ENCODE measurements around the gene PEAK3.
A peak's percentile ranks its signal among the peaks of the same experiment; 100 is the strongest.

The PEAK3 gene

GRCh38 chr19:2269244-2270156 lies 12.5 kb downstream of the PEAK3 start:
- Histone ChIP-seq H3K4me1 (ENCODE audit: insufficient read depth, low read length) (peaks cover 21% of the 10 kb centered on the region), H3K27me3 (ENCODE audit: insufficient read depth, low read length) (no peaks in the 10 kb centered on the region)

GRCh38 chr19:2268861-2269243 lies 13.1 kb downstream of the PEAK3 start:
- Histone ChIP-seq H3K9me3 (ENCODE audit: low read length) (no peaks in the 10 kb centered on the region), H2AFZ (ENCODE audit: low read depth, low read length) (peak overlapping the region; percentile 88)

More at GRCh38 chr19:2269244-2270156, 12.5 kb downstream of the PEAK3 start:
- Histone ChIP-seq H3K9me3 (ENCODE audit: low read length) (no peaks in the 10 kb centered on the region), H2AFZ (ENCODE audit: low read depth, low read length) (peak overlapping the region; percentile 88), H3K4me3 (ENCODE audit: low read length) (peak overlapping the region; percentile 96), H3K36me3 (ENCODE audit: insufficient read depth, low read length) (peaks cover 22% of the 10 kb centered on the region)

GRCh38 chr19:2268480-2268830 lies 13.5 kb downstream of the PEAK3 start:
- peaks cover 18% of the 10 kb centered on the region for H3K36me3 ChIP-seq (ENCODE audit: insufficient read depth, low read length)
- H3K4me1 ChIP-seq (ENCODE audit: insufficient read depth, low read length), result peaks cover 17% of the 10 kb centered on the region
- H3K4me3 ChIP-seq (ENCODE audit: low read length), result peak overlapping the region; percentile 90
- H3K27me3 ChIP-seq (ENCODE audit: insufficient read depth, low read length), result no peaks in the 10 kb centered on the region
- peak overlapping the region; percentile 88 for H2AFZ ChIP-seq (ENCODE audit: low read depth, low read length)
- no peaks in the 10 kb centered on the region for H3K9me3 ChIP-seq (ENCODE audit: low read length)

More at GRCh38 chr19:2268861-2269243, 13.1 kb downstream of the PEAK3 start:
- H3K4me3 ChIP-seq (ENCODE audit: low read length), result peak overlapping the region; percentile 90
- H3K27me3 ChIP-seq (ENCODE audit: insufficient read depth, low read length), result no peaks in the 10 kb centered on the region
- H3K4me1 ChIP-seq (ENCODE audit: insufficient read depth, low read length), result peaks cover 19% of the 10 kb centered on the region
- peaks cover 20% of the 10 kb centered on the region for H3K36me3 ChIP-seq (ENCODE audit: insufficient read depth, low read length)

- peaks cover 3% of the 10 kb centered on the region for H3K36me3 ChIP-seq (ENCODE audit: insufficient read depth, low read length)
- no peak overlapping the region for H3K4me3 ChIP-seq (ENCODE audit: low read length)
- H3K27me3 ChIP-seq (ENCODE audit: insufficient read depth, low read length), result no peaks in the 10 kb centered on the region
- H2AFZ ChIP-seq (ENCODE audit: low read depth, low read length), result no peak overlapping the region
- peaks cover 6% of the 10 kb centered on the region for H3K4me1 ChIP-seq (ENCODE audit: insufficient read depth, low read length)
- no peaks in the 10 kb centered on the region for H3K9me3 ChIP-seq (ENCODE audit: low read length)
Measured at GRCh38 chr19:2266183-2266993, 15.6 kb downstream of the PEAK3 start.

- H2AFZ ChIP-seq (ENCODE audit: low read depth, low read length), result no peak overlapping the region
- no peak overlapping the region for H3K4me3 ChIP-seq (ENCODE audit: low read length)
- no peaks in the 10 kb centered on the region for H3K4me1 ChIP-seq (ENCODE audit: insufficient read depth, low read length)
- H3K9me3 ChIP-seq (ENCODE audit: low read length), result no peaks in the 10 kb centered on the region
- H3K27me3 ChIP-seq (ENCODE audit: insufficient read depth, low read length), result peaks cover 2% of the 10 kb centered on the region
- H3K36me3 ChIP-seq (ENCODE audit: insufficient read depth, low read length), result no peaks in the 10 kb centered on the region
Measured at GRCh38 chr19:2261438-2262172, 20.4 kb downstream of the PEAK3 start.

- H2AFZ ChIP-seq (ENCODE audit: low read depth, low read length), result no peak overlapping the region
- no peaks in the 10 kb centered on the region for H3K9me3 ChIP-seq (ENCODE audit: low read length)
- H3K4me1 ChIP-seq (ENCODE audit: insufficient read depth, low read length), result no peaks in the 10 kb centered on the region
- peaks cover 2% of the 10 kb centered on the region for H3K27me3 ChIP-seq (ENCODE audit: insufficient read depth, low read length)
- no peak overlapping the region for H3K4me3 ChIP-seq (ENCODE audit: low read length)
- H3K36me3 ChIP-seq (ENCODE audit: insufficient read depth, low read length), result no peaks in the 10 kb centered on the region
Measured at GRCh38 chr19:2260341-2260805, 21.6 kb downstream of the PEAK3 start.

- Histone ChIP-seq H3K4me1 (ENCODE audit: insufficient read depth, low read length) (no peaks in the 10 kb centered on the region), H3K4me3 (ENCODE audit: low read length) (no peak overlapping the region), H2AFZ (ENCODE audit: low read depth, low read length) (no peak overlapping the region), H3K9me3 (ENCODE audit: low read length) (no peaks in the 10 kb centered on the region), H3K36me3 (ENCODE audit: insufficient read depth, low read length) (no peaks in the 10 kb centered on the region), H3K27me3 (ENCODE audit: insufficient read depth, low read length) (peaks cover 2% of the 10 kb centered on the region)
Measured at GRCh38 chr19:2259336-2259735, 22.6 kb downstream of the PEAK3 start.

GRCh38 chr19:2255982-2256685 lies 25.8 kb downstream of the PEAK3 start, which contains the start of gene JSRP1:
Gene JSRP1, minus strand, starts transcription at chr19:2256417. Its CDS starts 1,103 bp downstream, at chr19:2255314.
- Histone ChIP-seq H3K27me3 (ENCODE audit: insufficient read depth, low read length) (peaks cover 2% of the 10 kb centered on the region), H3K4me3 (ENCODE audit: low read length) (no peak within 1 kb of the TSS), H3K36me3 (ENCODE audit: insufficient read depth, low read length) (peaks cover 7% of the 10 kb centered on the region), H3K4me1 (ENCODE audit: insufficient read depth, low read length) (no peaks in the 10 kb centered on the region), H2AFZ (ENCODE audit: low read depth, low read length) (no peak within 1 kb of the TSS), H3K9me3 (ENCODE audit: low read length) (peaks cover 5% of the 10 kb centered on the region)

GRCh38 chr19:2255112-2255845 lies 26.7 kb downstream of the PEAK3 start:
- H3K9me3 ChIP-seq (ENCODE audit: low read length), result peaks cover 8% of the 10 kb centered on the region
- H3K27me3 ChIP-seq (ENCODE audit: insufficient read depth, low read length), result peaks cover 2% of the 10 kb centered on the region
- H2AFZ ChIP-seq (ENCODE audit: low read depth, low read length), result no peak overlapping the region
- peaks cover 13% of the 10 kb centered on the region for H3K36me3 ChIP-seq (ENCODE audit: insufficient read depth, low read length)
- H3K4me1 ChIP-seq (ENCODE audit: insufficient read depth, low read length), result no peaks in the 10 kb centered on the region
- no peak overlapping the region for H3K4me3 ChIP-seq (ENCODE audit: low read length)

GRCh38 chr19:2254064-2254872 lies 27.7 kb downstream of the PEAK3 start:
- Histone ChIP-seq H3K27me3 (ENCODE audit: insufficient read depth, low read length) (peaks cover under 1% of the 10 kb centered on the region), H3K4me1 (ENCODE audit: insufficient read depth, low read length) (no peaks in the 10 kb centered on the region), H3K4me3 (ENCODE audit: low read length) (no peak overlapping the region), H3K36me3 (ENCODE audit: insufficient read depth, low read length) (peaks cover 19% of the 10 kb centered on the region), H2AFZ (ENCODE audit: low read depth, low read length) (no peak overlapping the region), H3K9me3 (ENCODE audit: low read length) (peaks cover 12% of the 10 kb centered on the region)
